Testis (tissue), 2 donors: Measurements from ENCODE around the gene SLC7A5.

ENCODE experiments used
- CTCF ChIP-seq, 3 experiments: fragments of 450-650 bp in 2 of 3; fragments of 200-600 bp in 1 of 3; sonication (generic) in 1 of 3; IDR thresholded peaks; one replicate each; pipeline ENCODE4 v1.5.1; 2016 to 2019; ENCODE audit warnings: antibody characterized with exemption in 3 of 3, mild to moderate bottlenecking in 2 of 3, moderate library complexity in 1 of 3
- POLR2A ChIP-seq: fragments of 450-650 bp; IDR thresholded peaks from one replicate; pipeline ENCODE4 v1.6.1; 2017; ENCODE audit warnings: antibody characterized with exemption, mild to moderate bottlenecking, moderate library complexity

GRCh38 chr16:87843678-87844105, 25.6 kb downstream of the SLC7A5 start:
- TF ChIP-seq POLR2A (no peak), CTCF (IDR thresholded peaks at IDR 0.05) (no peak)
